HL-60 (cell line): ENCODE data around the gene MED7.

ENCODE experiments used
- DNase-seq, 2 experiments: peaks; one replicate each; pipeline ENCODE4 v3.0.0-alpha.2; 2010 to 2020; ENCODE audit warnings: low read depth in 1 of 2, low spot score in 1 of 2
- H3K27ac ChIP-seq: fragments of 250-450 bp; sonication (Bioruptor Pico); replicated peaks from 2 replicates; pipeline ENCODE4 v1.5.1; 2020; ENCODE audit warnings: mild to moderate bottlenecking, moderate library complexity
- H3K27me3 ChIP-seq: fragments of 250-450 bp; sonication (Bioruptor Pico); 2 replicates; pipeline ENCODE4 v1.5.1; 2021; ENCODE audit warnings: mild to moderate bottlenecking, moderate library complexity; ENCODE audit not compliant: insufficient read depth, poor library complexity, severe bottlenecking
- H3K4me3 ChIP-seq: replicated peaks from 2 replicates; pipeline ENCODE4 v1.5.1; 2011; ENCODE audit warnings: mild to moderate bottlenecking, control low read depth, low read length; ENCODE audit not compliant: insufficient read depth
- CTCF ChIP-seq: IDR thresholded peaks from one replicate; pipeline ENCODE4 v1.5.1; 2011; ENCODE audit warnings: low read length, control low read depth, inconsistent platforms; ENCODE audit not compliant: insufficient read depth
- GABPA ChIP-seq: IDR thresholded peaks from 2 replicates; pipeline ENCODE4 v1.6.1; 2012; ENCODE audit warnings: low read depth
- POLR2AphosphoS5 ChIP-seq: IDR thresholded peaks from 2 replicates; pipeline ENCODE4 v1.6.1; 2012; ENCODE audit warnings: low read depth
- REST ChIP-seq: IDR thresholded peaks from 2 replicates; pipeline ENCODE4 v1.6.1; 2012; ENCODE audit warnings: low read depth; ENCODE audit not compliant: insufficient replicate concordance
- SPI1 ChIP-seq: IDR thresholded peaks from 2 replicates; pipeline ENCODE4 v1.6.1; 2012; ENCODE audit warnings: low read depth, mild to moderate bottlenecking, borderline replicate concordance

MED7 gene

DNA sequence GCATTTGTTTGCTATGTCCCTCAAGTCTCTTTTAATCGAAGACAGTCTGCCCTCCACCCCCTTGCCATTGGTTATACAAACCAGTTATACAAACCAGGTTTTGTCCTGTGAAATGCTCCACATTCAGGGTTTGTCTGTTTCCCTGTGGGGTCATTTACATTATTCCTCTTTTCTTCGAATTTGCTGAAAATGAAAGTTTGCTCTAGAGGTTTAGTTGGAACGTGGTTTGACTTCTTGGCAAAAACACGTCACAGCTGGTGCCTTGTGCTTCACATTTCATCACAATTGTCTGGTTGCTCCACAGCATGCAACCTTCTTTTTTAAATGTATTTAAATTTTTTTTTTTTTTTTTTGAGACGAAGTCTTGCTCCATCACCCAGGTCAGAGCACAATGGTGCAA is 29.7 kb downstream of the MED7 start:
- peak in 1 of 2 experiments; percentile 38 for DNase-seq
- TF ChIP-seq GABPA (no peak), POLR2AphosphoS5 (no peak)
- Histone ChIP-seq H3K4me3 (no peak overlapping the region), H3K27ac (no peak overlapping the region; the same call in 1 of the 2 replicates), H3K27me3 (no peaks in the 10 kb centered on the region)

GRCh38 chr5:157109744-157110143 is 32.9 kb downstream of the MED7 start:
- Histone ChIP-seq H3K4me3 (no peak overlapping the region), H3K27me3 (no peaks in the 10 kb centered on the region), H3K27ac (peak overlapping the region; percentile 24)
- TF ChIP-seq GABPA (no peak), CTCF (no peak), POLR2AphosphoS5 (no peak), SPI1 (peak; percentile 87), REST (no peak)
- peak in 1 of 2 experiments; percentile 28 for DNase-seq

DNA sequence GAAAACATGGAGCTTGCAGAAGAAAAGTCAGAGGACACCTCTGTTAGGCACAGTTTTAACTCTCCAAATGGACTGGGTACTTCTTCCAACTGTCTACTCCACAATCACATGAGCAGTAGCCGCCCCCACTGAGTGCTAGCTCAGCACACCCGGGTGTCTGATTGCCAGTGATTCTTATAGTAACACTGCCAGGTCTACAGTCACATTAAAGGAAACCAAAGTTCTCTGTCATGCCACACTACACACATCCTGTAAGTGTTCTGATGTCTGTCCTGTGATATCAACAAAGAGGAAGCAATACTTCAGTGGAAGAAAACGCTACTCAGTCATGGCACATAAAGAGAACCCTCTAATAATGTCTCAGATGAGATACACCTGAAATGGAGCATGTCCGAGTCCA is 33.7 kb downstream of the MED7 start, which contains the start of gene HAVCR2:
Gene HAVCR2, minus strand, starts transcription at position 69 of the 400 bp plus-strand sequence. Its CDS starts 61 bp downstream, at position 8.
- peak within 1 kb of the TSS; percentile 24 for H3K27ac ChIP-seq
- H3K4me3 ChIP-seq = no peak within 1 kb of the TSS
- no peaks in the 10 kb centered on the region for H3K27me3 ChIP-seq
- no peak for TF ChIP-seq CTCF
- TF ChIP-seq POLR2AphosphoS5 = no peak
- no peak for TF ChIP-seq SPI1
- no peak for TF ChIP-seq GABPA
- TF ChIP-seq REST = no peak
- no peak for DNase-seq

- no peaks in the 10 kb centered on the region for H3K27me3 ChIP-seq
- no peak for DNase-seq
- H3K27ac ChIP-seq = no peak overlapping the region
- no peak for TF ChIP-seq POLR2AphosphoS5
- TF ChIP-seq GABPA = no peak
- no peak for TF ChIP-seq REST
- TF ChIP-seq CTCF = no peak
- TF ChIP-seq SPI1 = no peak
- no peak overlapping the region for H3K4me3 ChIP-seq
Measured at GRCh38 chr5:157107508-157107907, 35.2 kb downstream of the MED7 start.
